Liver (tissue), 9 donors: ENCODE results near the gene HBG2. TPM values are rescaled to one million over a fixed set of nuclear protein-coding genes. Genes with fewer than 3 reads are reported as not detected.

Experiments
- DNase-seq: peaks from one replicate; pipeline ENCODE4 v3.0.0-alpha.2; 2017; ENCODE audit warnings: low spot score
- H3K27ac ChIP-seq, 2 donors: one replicate each; pipeline ENCODE4 v1.7.0; 2013; ENCODE audit warnings: inconsistent platforms in 2 of 2, low read length in 2 of 2, control low read depth in 1 of 2, low read depth in 1 of 2, mild to moderate bottlenecking in 1 of 2
- H3K27me3 ChIP-seq, 4 donors: one replicate each; pipeline versions ENCODE4 v1.6.1 to v1.7.0; 2013; ENCODE audit warnings: low read length in 3 of 4, inconsistent platforms in 1 of 4, mild to moderate bottlenecking in 1 of 4, moderate library complexity in 1 of 4; ENCODE audit not compliant: control insufficient read depth in 4 of 4, insufficient read depth in 4 of 4
- H3K36me3 ChIP-seq, 4 donors: one replicate each; pipeline versions ENCODE4 v1.6.1 to v1.7.0; 2013; ENCODE audit warnings: low read length in 3 of 4, mild to moderate bottlenecking in 3 of 4, low read depth in 1 of 4, moderate library complexity in 1 of 4; ENCODE audit not compliant: control insufficient read depth in 4 of 4, insufficient read depth in 3 of 4
- H3K4me1 ChIP-seq, 4 donors: one replicate each; pipeline versions ENCODE4 v1.6.1 to v1.7.0; 2013; ENCODE audit warnings: low read length in 3 of 4, mild to moderate bottlenecking in 3 of 4, moderate library complexity in 1 of 4; ENCODE audit not compliant: control insufficient read depth in 4 of 4, insufficient read depth in 4 of 4
- H3K4me3 ChIP-seq, 3 donors: one replicate each; pipeline versions ENCODE4 v1.6.1 to v1.7.0; 2013; ENCODE audit warnings: low read length in 3 of 3, control low read depth in 1 of 3, low read depth in 1 of 3, mild to moderate bottlenecking in 1 of 3
- H3K9ac ChIP-seq, 2 donors: one replicate each; pipeline ENCODE4 v1.7.0; 2013; ENCODE audit warnings: low read length in 2 of 2, mild to moderate bottlenecking in 2 of 2, moderate library complexity in 2 of 2, control low read depth in 1 of 2, low read depth in 1 of 2
- H3K9me3 ChIP-seq, 4 donors: one replicate each; pipeline versions ENCODE4 v1.6.1 to v1.7.0; 2013; ENCODE audit warnings: low read length in 3 of 4; ENCODE audit not compliant: control insufficient read depth in 4 of 4
- EGR1 ChIP-seq, 2 donors: IDR thresholded peaks; 2 replicates each; pipeline ENCODE4 v1.6.1; 2016 to 2018; ENCODE audit warnings: antibody characterized with exemption in 2 of 2, low read depth in 2 of 2
- FOXA1 ChIP-seq: IDR thresholded peaks from 2 replicates; pipeline ENCODE4 v1.6.1; 2016; ENCODE audit warnings: antibody characterized with exemption
- FOXA2 ChIP-seq: IDR thresholded peaks from 2 replicates; pipeline ENCODE4 v1.6.1; 2016; ENCODE audit warnings: antibody characterized with exemption
- GABPA ChIP-seq, 2 donors: IDR thresholded peaks in 1 of 2; conservative IDR thresholded peaks in 1 of 2; 2 replicates each; pipeline ENCODE4 v1.6.1; 2016; ENCODE audit warnings: antibody characterized with exemption in 2 of 2, mild to moderate bottlenecking in 1 of 2, moderate library complexity in 1 of 2
- HNF4A ChIP-seq, 2 donors: conservative IDR thresholded peaks; 2 replicates each; pipeline ENCODE4 v1.6.1; 2016; ENCODE audit warnings: antibody characterized with exemption in 2 of 2, mild to moderate bottlenecking in 2 of 2
- JUND ChIP-seq, 2 donors: IDR thresholded peaks; 2 replicates each; pipeline ENCODE4 v1.6.1; 2016; ENCODE audit warnings: antibody characterized with exemption in 2 of 2
- MAX ChIP-seq: IDR thresholded peaks from 2 replicates; pipeline ENCODE4 v1.6.1; 2016; ENCODE audit warnings: antibody characterized with exemption
- NR2F2 ChIP-seq: IDR thresholded peaks from 2 replicates; pipeline ENCODE4 v1.6.1; 2016; ENCODE audit warnings: antibody characterized with exemption
- RAD21 ChIP-seq, 2 donors: IDR thresholded peaks; 2 replicates each; pipeline ENCODE4 v1.6.1; 2016; ENCODE audit warnings: antibody characterized with exemption in 2 of 2, mild to moderate bottlenecking in 2 of 2
- REST ChIP-seq: IDR thresholded peaks from 2 replicates; pipeline ENCODE4 v1.6.1; 2016; ENCODE audit warnings: antibody characterized with exemption, mild to moderate bottlenecking
- RXRA ChIP-seq, 2 donors: IDR thresholded peaks; 2 replicates each; pipeline ENCODE4 v1.6.1; 2017 to 2018; ENCODE audit warnings: antibody characterized with exemption in 2 of 2, mild to moderate bottlenecking in 1 of 2
- SP1 ChIP-seq: IDR thresholded peaks from 2 replicates; pipeline ENCODE4 v1.6.1; 2018; ENCODE audit warnings: antibody characterized with exemption, mild to moderate bottlenecking
- TAF1 ChIP-seq: conservative IDR thresholded peaks from 2 replicates; pipeline ENCODE4 v1.6.1; 2016; ENCODE audit warnings: antibody characterized with exemption, mild to moderate bottlenecking
- ZBTB33 ChIP-seq: IDR thresholded peaks from 2 replicates; pipeline ENCODE4 v1.6.1; 2016; ENCODE audit warnings: antibody characterized with exemption
- WGBS: extraction: QIAGEN DNeasy Blood & Tissue Kit; methylation state at CpG from one replicate; pipeline ENCODE4 v1.1.7; 2013; 5-methylcytosine and 5-hydroxymethylcytosine counted together
- polyA plus RNA-seq, 2 donors: library from polyadenylated mRNA; stranded (reverse) in 1 of 2; unstranded in 1 of 2; fragments of 200-250 nt in 1 of 2; fragments of >200 nt in 1 of 2; fragmentation: Nextera tagmentation in 1 of 2; extraction: Ambion mirVana in 1 of 2; gene quantifications; one replicate each; pipeline versions ENCODE4 v1.2.1 to v1.2.3, GENCODE V29; 2013 to 2015
- total RNA-seq, 2 donors: library from RNA; depleted of rRNA; stranded (reverse); fragments of >200 nt; gene quantifications; one replicate each; pipeline ENCODE4 v1.2.3, GENCODE V29; 2014
- donor health status: healthy.
- donor health status: healthy.
- donor health status: healthy.
- donor health status: healthy.
- donor health status: healthy.

HBG2 gene
- total and polyA plus RNA-seq, 4 donors = 0.71 to 55,632 TPM; not detected in 2

- TF ChIP-seq MAX (no peak), TAF1 (no peak), FOXA2 (no peak), EGR1 (IDR thresholded peaks at IDR 0.05; ENCODE audit: low read depth in 2 of 2) (no peak), NR2F2 (no peak), FOXA1 (no peak), SP1 (no peak), HNF4A (conservative IDR thresholded peaks at IDR 0.05) (no peak), GABPA (IDR thresholded peaks at IDR 0.05 in 1 of 2, conservative IDR thresholded peaks at IDR 0.05 in 1 of 2) (no peak), ZBTB33 (no peak), JUND (IDR thresholded peaks at IDR 0.05) (no peak)
- Histone ChIP-seq H3K4me3 (no peak overlapping the region), H3K27me3 (peaks cover 0 to 4% (median 0%) of the 10 kb centered on the region in 4 donors), H3K9me3 (no peaks in the 10 kb centered on the region), H3K9ac (no peak overlapping the region), H3K27ac (no peak overlapping the region), H3K36me3 (no peaks in the 10 kb centered on the region), H3K4me1 (no peaks in the 10 kb centered on the region)
- DNase-seq = no peak
Observed at GRCh38 chr11:5266609-5267008, 12.0 kb upstream of the HBG2 start.

- no peaks in the 10 kb centered on the region for H3K4me1 ChIP-seq
- no peak overlapping the region for H3K9ac ChIP-seq
- H3K4me3 ChIP-seq = no peak overlapping the region
- no peak overlapping the region for H3K27ac ChIP-seq
- 38% methylated on average over 2 of the region's 2 CpGs for WGBS
- H3K9me3 ChIP-seq = no peaks in the 10 kb centered on the region
- H3K27me3 ChIP-seq = peaks cover 0 to 4% (median 0%) of the 10 kb centered on the region in 4 donors
- no peak for TF ChIP-seq NR2F2
- no peak for TF ChIP-seq FOXA2
- no peak for TF ChIP-seq HNF4A (conservative IDR thresholded peaks at IDR 0.05)
- TF ChIP-seq FOXA1 = no peak
- no peak for TF ChIP-seq RAD21 (IDR thresholded peaks at IDR 0.05)
- TF ChIP-seq JUND (IDR thresholded peaks at IDR 0.05) = no peak
- TF ChIP-seq EGR1 (IDR thresholded peaks at IDR 0.05; ENCODE audit: low read depth in 2 of 2) = no peak
- TF ChIP-seq RXRA (IDR thresholded peaks at IDR 0.05) = no peak
- no peak for TF ChIP-seq REST
- DNase-seq = no peak
- no peaks in the 10 kb centered on the region for H3K36me3 ChIP-seq
Observed at GRCh38 chr11:5265832-5266231, 11.3 kb upstream of the HBG2 start.
